RWPE2 (cell line): ENCODE results near the gene CHIA.

ENCODE experiments used
- ATAC-seq: fragments of 200-7000 bp; cut with Tn5 transposase; 3 replicates; pipeline ENCODE4 v1.9.1; 2021; ENCODE audit warnings: low read depth
- DNase-seq: peaks from one replicate; pipeline ENCODE4 v3.0.0-alpha.2; 2020; ENCODE audit warnings: low spot score
- H3K27ac ChIP-seq: fragments of 450-650 bp; 2 replicates; pipeline ENCODE4 v1.5.1; 2017; ENCODE audit warnings: mild to moderate bottlenecking; ENCODE audit not compliant: poor library complexity, severe bottlenecking
- H3K27me3 ChIP-seq: fragments of 250-450 bp; sonication (Bioruptor Pico); 2 replicates; pipeline ENCODE4 v1.5.1; 2021; ENCODE audit warnings: mild to moderate bottlenecking, moderate library complexity; ENCODE audit not compliant: insufficient read depth, poor library complexity, severe bottlenecking
- H3K36me3 ChIP-seq: fragments of 250-450 bp; sonication (Bioruptor Pico); 2 replicates; pipeline ENCODE4 v1.5.1; 2020; ENCODE audit warnings: low read depth, mild to moderate bottlenecking, moderate library complexity
- H3K4me1 ChIP-seq: fragments of 250-450 bp; sonication (Bioruptor Pico); 2 replicates; pipeline ENCODE4 v1.5.1; 2021; ENCODE audit warnings: mild to moderate bottlenecking, moderate library complexity; ENCODE audit not compliant: insufficient read depth, poor library complexity, severe bottlenecking
- H3K4me3 ChIP-seq: fragments of 250-450 bp; sonication (Bioruptor Pico); 2 replicates; pipeline ENCODE4 v1.5.1; 2021; ENCODE audit warnings: mild to moderate bottlenecking, moderate library complexity; ENCODE audit not compliant: severe bottlenecking
- H3K9me3 ChIP-seq: fragments of 250-450 bp; sonication (Bioruptor Pico); 2 replicates; pipeline ENCODE4 v1.5.1; 2021; ENCODE audit warnings: mild to moderate bottlenecking, moderate library complexity; ENCODE audit not compliant: severe bottlenecking
- CTCF ChIP-seq: fragments of 450-650 bp; IDR thresholded peaks from one replicate; pipeline ENCODE4 v1.5.1; 2017; ENCODE audit warnings: mild to moderate bottlenecking, moderate library complexity; ENCODE audit not compliant: poor library complexity, severe bottlenecking

The CHIA gene

GRCh38 chr1:111369645-111370044 is 79.0 kb downstream of the CHIA start:
- no peaks in the 10 kb centered on the region for H3K9me3 ChIP-seq
- no peak overlapping the region for H3K4me3 ChIP-seq
- no peak for DNase-seq
- H3K27me3 ChIP-seq, result no peaks in the 10 kb centered on the region
- ATAC-seq, result no peak
- peaks cover 9% of the 10 kb centered on the region for H3K4me1 ChIP-seq
- no peak for TF ChIP-seq CTCF
- H3K36me3 ChIP-seq, result no peaks in the 10 kb centered on the region
- no peak overlapping the region for H3K27ac ChIP-seq
